ENCODE measurements around the gene ARHGAP15. TPM values are rescaled to one million over a fixed set of nuclear protein-coding genes. Genes with fewer than 3 reads are reported as not detected.
"Not testable (repeated sequence)": the region's sequence is repeated elsewhere in the genome, so short reads cannot be mapped to it uniquely, and the experiment has no call there.

The ARHGAP15 gene
- total RNA-seq, 1 experiment from 2014 or later, result not detected

DNA sequence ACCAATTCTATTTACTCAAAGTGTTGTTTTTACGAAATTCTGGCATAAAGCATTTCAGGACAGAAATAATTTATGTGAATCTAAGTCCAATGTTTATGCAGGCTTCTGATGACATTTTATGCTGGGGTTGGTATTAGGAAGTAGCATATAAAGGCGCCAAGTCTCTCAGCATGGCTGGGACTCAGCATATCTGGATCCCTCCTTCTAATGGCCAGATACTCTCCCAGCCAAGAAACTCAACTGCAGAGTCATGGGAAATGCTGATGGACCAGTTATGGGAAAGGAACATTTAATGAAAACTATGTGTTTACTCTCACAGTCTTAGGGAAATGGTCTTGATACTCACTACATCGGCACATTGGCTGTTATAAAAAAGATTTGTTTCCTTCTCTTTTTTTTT is 392.2 kb downstream of the ARHGAP15 start:
- Histone ChIP-seq H3K36me3 (replicated peaks; ENCODE audit: control insufficient read depth, insufficient read depth, low read length) (no peaks in the 10 kb centered on the region), H3K27me3 (ENCODE audit: control insufficient read depth, insufficient read depth, low read length) (no peaks in the 10 kb centered on the region), H3K4me3 (ENCODE audit: insufficient read depth, low read depth, low read length) (no peak overlapping the region)
- no peak for DNase-seq

DNA sequence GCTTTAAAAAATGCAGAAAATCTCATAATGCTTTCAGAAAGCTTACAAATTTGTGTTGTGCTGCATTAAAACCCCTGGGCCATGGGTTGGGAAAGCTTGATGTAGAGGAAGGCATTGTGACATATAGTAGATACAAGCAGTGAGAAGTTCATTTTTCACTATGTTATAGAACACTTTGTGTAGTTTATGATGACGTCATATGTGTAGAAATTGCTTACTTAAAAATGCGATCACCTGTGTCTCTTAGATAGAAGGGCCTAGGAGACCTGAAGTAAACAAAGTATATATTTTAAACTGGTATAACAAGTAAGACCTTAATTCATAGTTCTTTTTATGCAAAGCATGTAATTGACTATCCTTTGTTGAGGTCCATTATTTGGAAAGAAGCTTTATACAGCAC is 393.5 kb downstream of the ARHGAP15 start:
- DNase-seq, result no peak
- no peaks in the 10 kb centered on the region for H3K27me3 ChIP-seq (ENCODE audit: control insufficient read depth, insufficient read depth, low read length)
- H3K36me3 ChIP-seq (replicated peaks; ENCODE audit: control insufficient read depth, insufficient read depth, low read length), result no peaks in the 10 kb centered on the region
- no peak overlapping the region for H3K4me3 ChIP-seq (ENCODE audit: insufficient read depth, low read depth, low read length)

DNA sequence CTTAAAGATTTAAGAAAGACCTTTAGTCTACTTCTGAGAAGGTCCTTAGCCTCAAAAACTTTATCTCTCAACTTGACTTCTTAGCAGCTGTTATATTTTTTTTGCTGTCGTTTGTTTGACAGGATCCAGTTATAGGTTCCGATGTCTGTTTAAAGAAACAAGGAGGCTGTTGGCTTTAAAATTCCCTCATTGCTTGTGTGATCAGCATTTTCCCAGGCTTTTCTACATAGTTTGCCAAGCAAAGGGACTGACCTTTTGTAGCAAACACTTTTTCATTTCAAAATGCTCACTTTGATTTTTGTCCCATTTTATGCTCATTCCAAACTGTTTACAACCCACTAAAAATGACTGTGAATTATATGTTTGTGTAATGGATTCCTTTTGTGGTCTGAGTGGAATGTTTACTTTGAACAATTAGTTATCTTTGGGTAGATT is 394.9 kb downstream of the ARHGAP15 start:
- Histone ChIP-seq H3K27me3 (ENCODE audit: control insufficient read depth, insufficient read depth, low read length) (no peaks in the 10 kb centered on the region), H3K36me3 (replicated peaks; ENCODE audit: control insufficient read depth, insufficient read depth, low read length) (no peaks in the 10 kb centered on the region), H3K4me3 (ENCODE audit: insufficient read depth, low read depth, low read length) (no peak overlapping the region)
- no peak for DNase-seq

DNA sequence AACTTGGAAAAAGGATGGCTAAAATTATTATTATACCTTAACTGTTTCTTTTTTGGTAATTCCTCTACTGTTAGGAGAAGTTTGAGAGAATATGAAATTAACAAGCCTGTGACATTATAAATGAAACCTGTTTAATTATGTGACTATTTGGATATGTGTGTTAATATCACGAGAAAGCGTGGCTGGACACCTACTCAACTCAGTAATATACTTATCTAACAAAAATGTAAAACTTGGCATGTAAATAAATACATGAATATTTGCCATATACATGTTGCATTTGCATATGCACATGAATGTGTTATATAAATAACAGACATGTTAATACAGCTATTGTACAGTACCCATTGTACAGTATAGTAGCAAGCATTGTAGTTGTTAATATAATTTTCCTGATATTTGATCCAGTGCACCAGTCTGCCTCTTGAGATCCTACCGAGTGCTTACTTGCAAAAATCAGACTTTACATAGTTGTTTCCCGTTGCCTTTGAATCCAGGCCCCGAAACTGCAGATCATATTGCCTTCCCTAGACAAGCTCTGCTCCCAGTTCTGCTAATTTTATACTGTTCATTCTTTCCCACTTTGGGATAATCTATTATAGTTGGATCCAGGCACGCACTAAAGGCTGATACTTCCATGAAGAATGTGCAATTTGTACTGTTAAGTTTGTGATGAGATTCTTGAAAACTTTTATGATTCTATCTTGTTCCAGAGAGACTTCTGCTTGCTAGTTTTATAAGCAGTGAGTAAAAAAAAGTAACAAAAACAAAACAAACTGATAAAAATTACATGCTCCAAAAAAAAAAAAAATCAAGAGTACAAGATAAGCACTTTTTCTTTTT is 395.6 kb downstream of the ARHGAP15 start:
- Histone ChIP-seq H3K4me3 (ENCODE audit: insufficient read depth, low read depth, low read length) (no peak overlapping the region), H3K27me3 (ENCODE audit: control insufficient read depth, insufficient read depth, low read length) (no peaks in the 10 kb centered on the region), H3K36me3 (replicated peaks; ENCODE audit: control insufficient read depth, insufficient read depth, low read length) (no peaks in the 10 kb centered on the region)
- no peak for DNase-seq

DNA sequence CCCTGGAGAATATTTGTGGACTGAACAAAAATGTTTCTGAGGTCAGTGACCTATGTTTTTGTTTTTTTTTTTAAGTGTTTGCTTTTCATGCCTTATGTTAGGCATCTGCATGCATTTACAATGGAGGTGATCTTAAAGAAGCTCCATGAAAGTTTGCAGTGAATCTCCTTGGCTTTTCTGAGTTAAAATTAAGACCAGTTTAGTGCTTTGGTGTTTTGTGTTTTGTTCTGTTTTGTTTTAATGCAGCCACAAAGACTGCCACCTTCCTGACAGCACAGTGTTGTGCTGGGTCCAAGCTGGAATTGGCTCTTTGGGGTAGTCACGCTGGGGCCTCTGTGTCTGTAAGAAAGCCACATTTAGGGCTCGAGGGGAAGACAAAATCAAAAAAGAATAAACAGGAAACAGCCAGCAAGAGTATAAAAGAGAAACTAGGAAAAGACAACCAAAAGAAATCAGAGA is 396.2 kb downstream of the ARHGAP15 start:
- H3K4me3 ChIP-seq (ENCODE audit: insufficient read depth, low read depth, low read length), result no peak overlapping the region
- no peak for DNase-seq
- H3K36me3 ChIP-seq (replicated peaks; ENCODE audit: control insufficient read depth, insufficient read depth, low read length), result no peaks in the 10 kb centered on the region
- H3K27me3 ChIP-seq (ENCODE audit: control insufficient read depth, insufficient read depth, low read length), result no peaks in the 10 kb centered on the region

DNA sequence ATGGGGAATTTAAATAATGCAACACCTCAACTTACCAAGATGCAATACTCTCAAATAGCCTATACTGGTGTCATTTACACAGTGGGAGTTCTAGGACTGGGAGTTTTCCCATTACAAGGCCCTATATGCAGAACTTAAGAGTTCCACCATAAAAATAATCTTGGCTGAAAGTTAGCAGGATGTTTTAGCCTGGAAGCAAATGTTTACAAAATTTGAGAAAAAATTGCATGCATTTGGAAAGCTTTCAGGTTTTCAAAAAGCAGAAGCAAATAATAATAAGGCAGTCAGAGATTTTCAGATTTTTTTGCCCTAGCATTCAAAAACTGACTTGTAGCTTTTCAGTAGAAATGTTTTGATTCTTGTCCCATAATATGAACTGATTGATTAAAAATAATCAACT is 397.3 kb downstream of the ARHGAP15 start:
- no peak for DNase-seq
- no peaks in the 10 kb centered on the region for H3K36me3 ChIP-seq (replicated peaks; ENCODE audit: control insufficient read depth, insufficient read depth, low read length)
- no peak overlapping the region for H3K4me3 ChIP-seq (ENCODE audit: insufficient read depth, low read depth, low read length)
- H3K27me3 ChIP-seq (ENCODE audit: control insufficient read depth, insufficient read depth, low read length), result no peaks in the 10 kb centered on the region

DNA sequence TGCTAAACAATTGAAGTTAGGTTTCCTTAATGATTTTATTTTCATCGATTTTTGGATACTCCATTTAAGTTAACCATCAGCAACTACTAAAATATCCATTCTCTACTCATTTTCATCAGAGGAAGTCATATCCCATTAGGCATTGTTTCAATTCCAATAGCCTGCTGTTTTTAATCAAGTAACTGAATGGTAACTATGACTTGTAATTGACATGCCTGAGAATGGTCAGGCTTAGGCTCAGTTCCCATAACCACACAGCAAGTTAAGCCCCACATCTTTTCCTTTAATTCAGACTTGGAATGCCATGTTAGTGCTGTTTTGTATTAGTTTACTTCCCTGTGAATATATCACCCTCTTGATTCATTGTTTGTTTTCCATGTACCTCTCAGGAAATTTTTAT is 398.8 kb downstream of the ARHGAP15 start:
- no peaks in the 10 kb centered on the region for H3K27me3 ChIP-seq (ENCODE audit: control insufficient read depth, insufficient read depth, low read length)
- H3K4me3 ChIP-seq (ENCODE audit: insufficient read depth, low read depth, low read length), result no peak overlapping the region
- DNase-seq, result no peak
- H3K36me3 ChIP-seq (replicated peaks; ENCODE audit: control insufficient read depth, insufficient read depth, low read length), result no peaks in the 10 kb centered on the region

DNA sequence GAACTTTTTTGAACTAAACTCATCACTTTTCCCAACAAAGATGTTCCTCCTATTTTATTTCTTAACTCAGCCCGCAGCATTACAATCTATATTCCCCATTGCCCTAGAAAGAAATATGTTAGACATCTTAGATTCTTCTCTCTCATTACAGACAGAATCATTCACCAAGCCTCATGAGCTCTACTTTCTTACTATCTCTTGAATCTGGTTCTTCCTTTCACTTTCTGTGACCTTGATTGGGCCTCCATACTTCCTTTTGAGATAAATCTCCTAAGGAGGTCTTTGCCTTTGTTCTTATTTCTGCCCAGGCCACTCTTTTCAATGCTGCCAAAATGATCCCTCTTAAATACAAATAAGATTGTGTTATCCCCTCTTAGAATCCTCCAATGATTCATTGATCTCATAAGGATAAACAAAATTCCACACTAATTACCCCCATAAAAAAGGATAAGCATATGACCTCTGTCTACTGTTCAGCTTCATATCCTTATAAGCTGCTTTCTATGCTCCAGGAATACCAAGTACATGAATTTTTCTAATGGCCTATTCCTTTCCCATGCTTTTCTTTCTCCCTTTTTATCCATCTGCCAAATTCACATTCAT is 400.0 kb downstream of the ARHGAP15 start:
- H3K27me3 ChIP-seq (ENCODE audit: control insufficient read depth, insufficient read depth, low read length), result no peaks in the 10 kb centered on the region
- H3K36me3 ChIP-seq (replicated peaks; ENCODE audit: control insufficient read depth, insufficient read depth, low read length), result no peaks in the 10 kb centered on the region
- no peak overlapping the region for H3K4me3 ChIP-seq (ENCODE audit: insufficient read depth, low read depth, low read length)
- DNase-seq, result no peak

DNA sequence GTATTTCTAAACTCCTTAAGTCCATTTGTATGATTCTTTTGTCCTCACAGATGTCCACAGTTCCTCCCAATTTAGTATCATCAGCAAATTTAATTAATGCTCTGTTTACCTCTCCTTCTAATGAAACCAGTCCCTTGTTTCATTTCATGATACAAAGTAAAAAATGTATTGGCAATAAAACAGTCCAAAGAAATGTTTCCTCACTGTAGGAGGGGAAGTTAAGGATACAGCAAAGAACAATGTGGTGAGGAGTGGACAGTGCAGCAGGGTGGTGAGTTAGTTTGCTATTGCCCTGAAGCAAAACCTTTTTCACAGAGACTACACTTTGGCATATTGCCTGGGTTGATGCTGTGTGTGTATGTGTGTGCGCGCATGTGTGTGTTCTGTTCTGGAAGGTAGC is 401.5 kb downstream of the ARHGAP15 start:
- H3K27me3 ChIP-seq (ENCODE audit: control insufficient read depth, insufficient read depth, low read length), result no peaks in the 10 kb centered on the region
- no peaks in the 10 kb centered on the region for H3K36me3 ChIP-seq (replicated peaks; ENCODE audit: control insufficient read depth, insufficient read depth, low read length)
- DNase-seq, result no peak
- no peak overlapping the region for H3K4me3 ChIP-seq (ENCODE audit: insufficient read depth, low read depth, low read length)

DNA sequence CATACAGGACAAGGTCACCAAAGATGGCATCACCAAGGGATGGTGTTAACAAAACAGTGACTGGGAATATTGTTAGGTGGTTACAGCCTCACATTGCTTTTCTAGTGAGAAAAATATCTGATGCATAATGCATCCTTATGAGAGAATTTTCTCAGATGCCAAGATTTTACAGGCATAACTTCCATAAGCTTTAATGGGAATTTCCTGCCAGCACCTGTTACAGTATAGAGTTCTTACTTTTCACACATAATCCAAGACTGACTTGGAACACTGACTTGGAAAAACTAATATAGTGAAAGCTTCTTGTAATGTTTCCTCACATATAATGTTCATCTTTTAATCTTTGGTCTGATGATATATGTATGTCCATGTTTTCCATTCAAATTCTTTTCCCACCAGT is 402.8 kb downstream of the ARHGAP15 start:
- Histone ChIP-seq H3K4me3 (ENCODE audit: insufficient read depth, low read depth, low read length) (no peak overlapping the region), H3K36me3 (replicated peaks; ENCODE audit: control insufficient read depth, insufficient read depth, low read length) (no peaks in the 10 kb centered on the region), H3K27me3 (ENCODE audit: control insufficient read depth, insufficient read depth, low read length) (no peaks in the 10 kb centered on the region)
- no peak for DNase-seq

DNA sequence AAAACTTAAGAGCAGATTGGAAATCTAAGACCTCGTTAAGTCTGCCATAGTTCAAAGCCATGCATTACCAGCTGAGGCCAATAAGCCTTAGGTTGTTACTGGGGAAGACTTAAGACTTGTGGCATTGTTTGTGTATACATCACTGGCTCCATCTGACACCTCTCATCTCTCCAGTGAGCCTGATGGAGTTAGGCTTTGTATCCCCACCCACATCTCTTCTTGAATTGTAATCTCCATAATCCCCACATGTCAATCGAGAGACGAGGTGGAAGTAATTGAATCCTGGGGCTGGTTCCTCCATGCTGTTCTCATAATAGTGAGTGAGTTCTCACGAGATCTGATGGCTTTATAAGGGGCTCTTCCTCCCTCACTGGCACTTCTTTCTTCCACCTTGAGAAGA is 404.6 kb downstream of the ARHGAP15 start:
- Histone ChIP-seq H3K36me3 (replicated peaks; ENCODE audit: control insufficient read depth, insufficient read depth, low read length) (no peaks in the 10 kb centered on the region), H3K27me3 (ENCODE audit: control insufficient read depth, insufficient read depth, low read length) (no peaks in the 10 kb centered on the region), H3K4me3 (ENCODE audit: insufficient read depth, low read depth, low read length) (no peak overlapping the region)
- DNase-seq, result no peak

DNA sequence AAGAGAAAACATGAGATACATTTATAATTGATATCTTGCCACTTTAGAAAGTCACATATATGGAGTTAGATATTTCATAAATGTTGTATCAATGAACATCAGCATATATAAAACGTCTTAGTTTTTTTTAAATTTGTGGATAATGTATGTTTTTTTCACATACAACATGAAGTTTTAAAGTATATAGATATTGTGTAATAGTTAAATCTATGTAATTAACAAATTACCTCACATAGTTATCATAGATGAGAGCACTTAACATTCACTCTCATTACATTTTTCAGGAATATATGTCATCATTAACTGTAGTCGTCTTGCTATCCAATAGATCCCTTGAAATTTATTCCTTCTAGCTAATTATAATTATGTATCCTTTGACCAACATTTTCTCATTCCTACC is 406.6 kb downstream of the ARHGAP15 start:
- H3K4me3 ChIP-seq (ENCODE audit: insufficient read depth, low read depth, low read length), result no peak overlapping the region
- no peaks in the 10 kb centered on the region for H3K36me3 ChIP-seq (replicated peaks; ENCODE audit: control insufficient read depth, insufficient read depth, low read length)
- no peak for DNase-seq

DNA sequence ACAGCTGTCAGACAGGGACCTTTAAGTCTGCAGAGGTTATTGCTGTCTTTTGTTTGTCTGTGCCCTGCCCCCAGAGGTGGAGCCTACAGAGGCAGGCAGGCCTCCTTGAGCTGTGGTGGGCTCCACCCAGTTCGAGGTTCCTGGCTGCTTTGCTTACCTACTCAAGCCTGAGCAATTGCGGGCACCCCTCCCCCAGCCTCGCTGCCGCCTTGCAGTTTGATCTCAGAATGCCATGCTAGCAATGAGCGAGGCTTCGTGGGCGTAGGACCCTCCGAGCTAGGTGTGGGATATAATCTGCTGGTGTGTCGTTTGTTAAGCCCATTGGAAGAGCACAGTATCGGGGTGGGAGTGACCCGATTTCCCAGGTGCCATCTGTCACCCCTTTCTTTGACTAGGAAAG is 412.7 kb downstream of the ARHGAP15 start:
- not testable (repeated sequence) for H3K36me3 ChIP-seq (replicated peaks; ENCODE audit: control insufficient read depth, insufficient read depth, low read length); H3K27me3 ChIP-seq (ENCODE audit: control insufficient read depth, insufficient read depth, low read length); DNase-seq; H3K4me3 ChIP-seq (ENCODE audit: insufficient read depth, low read depth, low read length)

More for the DNA sequence above, 406.6 kb downstream of the ARHGAP15 start:
- H3K27me3 ChIP-seq (ENCODE audit: control insufficient read depth, insufficient read depth, low read length), result no peaks in the 10 kb centered on the region

DNA sequence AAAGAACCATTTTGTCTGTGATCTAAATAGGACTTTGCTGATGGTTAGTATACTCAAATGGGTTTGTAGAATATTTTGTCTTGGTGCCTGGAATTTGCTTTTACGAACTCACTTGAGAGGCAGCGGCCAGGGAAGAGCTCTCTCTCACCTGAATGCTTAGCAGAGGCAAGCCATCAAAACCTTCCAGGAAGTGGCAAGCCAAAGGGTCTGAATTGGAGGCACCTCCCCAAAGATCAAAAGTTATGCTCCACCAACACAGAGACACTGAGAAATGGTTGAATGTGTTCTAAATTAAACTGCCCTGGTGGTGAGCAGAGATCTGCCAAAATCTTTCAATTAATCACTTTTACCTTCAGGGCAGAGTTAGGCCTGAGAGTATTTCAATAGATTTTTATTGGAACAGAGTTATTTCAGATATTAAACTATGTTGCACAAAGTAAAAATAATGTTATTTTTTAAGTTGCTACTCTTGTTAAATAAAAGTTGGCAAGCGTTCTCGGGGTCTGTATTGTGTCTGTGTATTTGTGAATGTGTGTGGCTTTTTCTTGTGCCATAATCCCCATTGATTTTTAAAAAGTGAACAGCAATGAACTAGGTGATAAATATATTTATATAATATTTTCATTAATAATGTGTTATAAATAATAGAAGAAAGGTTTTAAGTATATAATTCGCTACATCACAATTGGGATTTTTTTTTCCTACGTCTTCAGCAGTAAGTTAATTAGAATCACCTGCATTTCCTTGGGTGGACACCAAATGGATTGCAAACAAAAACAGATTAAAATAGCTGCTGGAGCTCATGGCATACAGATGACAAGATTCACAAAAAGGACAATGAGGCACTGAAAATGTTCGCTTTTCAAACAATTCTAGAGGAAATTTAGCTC is 416.1 kb downstream of the ARHGAP15 start:
- Histone ChIP-seq H3K27me3 (ENCODE audit: control insufficient read depth, insufficient read depth, low read length) (no peaks in the 10 kb centered on the region), H3K4me3 (ENCODE audit: insufficient read depth, low read depth, low read length) (no peak overlapping the region), H3K36me3 (replicated peaks; ENCODE audit: control insufficient read depth, insufficient read depth, low read length) (no peaks in the 10 kb centered on the region)
- DNase-seq, result no peak

DNA sequence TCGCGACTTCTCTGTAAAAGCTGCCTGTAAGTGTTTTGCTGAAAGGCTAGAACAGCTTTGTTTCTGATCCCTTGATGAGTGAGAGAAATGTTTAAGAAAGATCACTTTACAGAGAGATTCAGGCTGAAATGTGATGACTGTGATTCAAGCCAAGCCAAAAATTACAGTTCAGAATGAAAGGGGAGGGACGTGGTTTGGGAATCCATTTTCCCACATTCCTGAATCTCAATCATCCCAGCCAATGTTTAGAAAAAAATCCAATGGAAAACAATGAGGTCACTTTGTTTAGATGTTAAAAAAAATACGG is 416.7 kb downstream of the ARHGAP15 start:
- Histone ChIP-seq H3K36me3 (replicated peaks; ENCODE audit: control insufficient read depth, insufficient read depth, low read length) (no peaks in the 10 kb centered on the region), H3K27me3 (ENCODE audit: control insufficient read depth, insufficient read depth, low read length) (no peaks in the 10 kb centered on the region), H3K4me3 (ENCODE audit: insufficient read depth, low read depth, low read length) (no peak overlapping the region)
- no peak for DNase-seq

Measured in H7 (cell line).